ENCODE data around the gene RASD1.

RASD1 gene

GRCh38 chr17:17528696-17529652 lies 32.8 kb upstream of the RASD1 start:
- Histone ChIP-seq H3K27ac (no peak overlapping the region), H3K4me3 (no peak overlapping the region)

DNA sequence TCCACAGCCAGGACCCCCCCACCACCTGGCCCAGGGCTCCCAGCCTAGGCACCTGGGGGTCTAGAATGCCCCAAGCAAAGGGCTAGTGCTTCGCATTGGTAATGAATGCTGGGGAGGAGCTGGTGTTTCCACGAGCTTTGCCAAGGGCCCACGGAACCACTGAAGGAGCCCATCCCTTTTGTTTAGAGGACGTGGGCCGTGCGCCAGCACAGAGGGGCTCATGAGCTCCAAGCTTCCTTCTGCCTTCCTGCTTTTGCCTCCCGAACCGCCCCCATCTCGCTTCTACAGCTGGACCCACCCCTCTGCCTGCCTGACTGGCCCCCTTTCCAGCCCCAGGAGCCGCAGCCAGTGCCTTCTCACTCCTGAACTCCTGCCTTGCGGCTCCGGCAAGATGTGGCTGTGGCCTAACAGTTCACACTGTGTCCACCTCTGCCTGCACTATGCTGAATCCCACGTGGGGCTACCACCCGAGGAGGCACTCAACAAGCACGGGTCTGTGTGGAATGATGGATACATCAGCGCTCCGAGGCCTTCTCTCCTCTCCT lies 31.8 kb upstream of the RASD1 start:
- Histone ChIP-seq H3K4me3 (no peak overlapping the region), H3K27ac (no peak overlapping the region)

GRCh38 chr17:17527534-17527933 lies 31.3 kb upstream of the RASD1 start:
- no peak overlapping the region for H3K4me3 ChIP-seq
- no peak overlapping the region for H3K27ac ChIP-seq

DNA sequence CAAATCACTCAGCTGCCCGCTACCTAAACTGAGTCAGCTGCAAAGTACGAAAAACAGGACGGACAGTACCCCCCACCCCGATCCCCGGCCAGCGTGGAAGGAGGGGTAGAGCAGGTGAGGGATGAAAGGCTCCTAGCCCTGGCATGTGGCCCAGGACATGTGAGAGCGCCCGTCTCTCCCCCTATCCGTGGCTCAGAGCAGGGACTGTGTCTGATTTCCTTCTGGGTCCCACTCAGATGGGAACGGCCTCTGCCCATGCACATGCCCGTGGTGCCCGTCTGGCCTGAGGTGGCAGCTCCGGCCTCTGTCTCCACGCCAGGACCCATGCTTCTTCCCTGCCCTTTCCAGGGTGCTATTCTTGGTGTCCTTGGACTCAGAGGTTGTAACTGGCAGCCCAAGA lies 30.2 kb upstream of the RASD1 start:
- Histone ChIP-seq H3K27ac (no peak overlapping the region), H3K4me3 (no peak overlapping the region)

DNA sequence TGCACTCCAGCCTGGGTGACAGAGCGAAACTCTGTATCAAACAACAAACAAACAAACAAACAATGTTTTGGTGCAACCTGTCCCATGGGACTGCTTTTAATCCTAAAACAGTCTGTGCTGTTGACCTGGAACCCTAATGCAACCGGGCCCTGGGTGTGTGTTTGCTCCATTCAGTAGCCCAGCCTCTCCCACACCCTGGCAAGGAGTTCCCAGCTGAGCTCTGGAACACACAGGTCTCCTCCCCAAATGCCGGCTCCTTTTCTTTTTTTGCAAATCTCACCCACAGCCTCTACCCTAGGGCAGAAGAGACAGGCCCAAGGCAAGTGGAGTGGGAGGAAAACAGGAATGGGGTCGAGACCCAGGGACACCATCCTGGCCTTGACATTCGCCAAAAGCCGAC lies 29.8 kb upstream of the RASD1 start:
- Histone ChIP-seq H3K4me3 (no peak overlapping the region), H3K27ac (no peak overlapping the region)

DNA sequence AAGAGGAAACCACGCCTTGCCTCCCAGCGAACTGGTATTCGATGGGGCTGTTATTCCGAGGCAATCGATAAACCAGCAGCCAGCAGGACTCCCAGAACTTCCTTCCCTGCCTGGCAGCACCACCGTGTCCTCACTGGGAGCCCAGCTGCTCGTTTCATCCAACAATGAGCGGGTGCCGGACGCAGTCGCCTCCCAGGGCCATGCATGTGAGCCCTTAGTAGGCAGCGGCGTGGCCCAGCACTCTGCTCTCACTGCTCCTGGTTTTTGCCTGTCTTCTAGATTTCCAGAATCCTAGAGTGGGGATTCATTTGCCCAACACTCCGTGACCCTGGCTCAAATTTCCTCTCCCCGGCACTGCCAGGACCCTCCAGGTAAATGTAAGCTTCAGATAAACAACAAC lies 29.1 kb upstream of the RASD1 start:
- H3K4me3 ChIP-seq, result no peak overlapping the region

GRCh38 chr17:17523731-17524490 lies 27.7 kb upstream of the RASD1 start:
- Histone ChIP-seq H3K4me3 (no peak overlapping the region), H3K27ac (peak overlapping the region in 1 of 21 experiments; percentile 65)

More for the DNA sequence above, 29.1 kb upstream of the RASD1 start:
- H3K27ac ChIP-seq, result no peak overlapping the region

- H3K4me3 ChIP-seq, result no peak overlapping the region
- H3K27ac ChIP-seq, result peak overlapping the region in 1 of 21 experiments; percentile 65
Measured at GRCh38 chr17:17523001-17523730, 27.0 kb upstream of the RASD1 start.

- Histone ChIP-seq H3K27ac (no peak overlapping the region), H3K4me3 (no peak overlapping the region)
Measured at GRCh38 chr17:17520599-17521232, 24.5 kb upstream of the RASD1 start.

DNA sequence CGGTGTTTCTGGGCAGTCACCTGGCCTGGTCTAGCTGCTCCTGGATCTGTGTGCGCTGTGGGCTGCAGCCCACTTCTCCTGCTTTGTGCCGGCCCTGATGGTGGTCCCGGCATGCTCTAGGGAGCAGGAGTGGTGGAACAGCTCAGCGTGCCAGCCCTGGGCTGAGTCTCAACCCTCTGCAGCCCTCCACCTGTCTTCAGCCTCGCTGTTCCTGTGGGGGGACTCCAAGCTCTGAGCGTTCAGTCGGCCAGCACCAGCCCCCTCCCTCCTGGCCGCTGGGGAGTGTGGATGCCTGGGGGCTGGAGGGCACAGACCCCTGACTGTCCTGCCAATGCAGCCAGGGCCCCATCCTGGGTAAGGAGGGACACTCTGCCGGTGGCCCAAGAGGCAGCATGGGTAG lies 23.7 kb upstream of the RASD1 start:
- Histone ChIP-seq H3K4me3 (no peak overlapping the region), H3K27ac (no peak overlapping the region)

DNA sequence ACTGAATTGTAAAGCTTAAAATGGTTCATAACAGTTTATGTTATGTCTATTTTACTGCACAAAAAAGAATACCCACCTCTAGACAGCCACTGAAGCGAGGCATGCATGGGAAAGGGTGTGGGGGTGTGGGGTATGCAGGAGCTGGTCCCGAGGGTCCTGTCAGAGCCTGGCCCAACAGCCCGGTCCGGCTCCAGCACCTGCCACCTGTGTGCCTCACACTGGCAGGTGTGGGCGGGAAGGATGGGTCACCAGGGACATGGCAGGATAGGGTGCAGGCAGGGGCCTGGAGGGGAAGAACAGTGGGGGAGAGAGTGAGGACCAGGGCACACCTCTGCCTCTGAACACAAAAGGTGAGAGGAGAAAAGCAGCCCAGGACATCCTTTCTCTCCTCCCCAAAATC lies 22.8 kb upstream of the RASD1 start:
- Histone ChIP-seq H3K4me3 (no peak overlapping the region), H3K27ac (no peak overlapping the region)

- H3K4me3 ChIP-seq, result no peak overlapping the region
- no peak overlapping the region for H3K27ac ChIP-seq
Measured at GRCh38 chr17:17518014-17518413, 21.8 kb upstream of the RASD1 start.

GRCh38 chr17:17516941-17517720 lies 20.9 kb upstream of the RASD1 start:
- H3K4me3 ChIP-seq, result no peak overlapping the region
- H3K27ac ChIP-seq, result peak overlapping the region in 2 of 21 experiments; percentile 24 to 30

DNA sequence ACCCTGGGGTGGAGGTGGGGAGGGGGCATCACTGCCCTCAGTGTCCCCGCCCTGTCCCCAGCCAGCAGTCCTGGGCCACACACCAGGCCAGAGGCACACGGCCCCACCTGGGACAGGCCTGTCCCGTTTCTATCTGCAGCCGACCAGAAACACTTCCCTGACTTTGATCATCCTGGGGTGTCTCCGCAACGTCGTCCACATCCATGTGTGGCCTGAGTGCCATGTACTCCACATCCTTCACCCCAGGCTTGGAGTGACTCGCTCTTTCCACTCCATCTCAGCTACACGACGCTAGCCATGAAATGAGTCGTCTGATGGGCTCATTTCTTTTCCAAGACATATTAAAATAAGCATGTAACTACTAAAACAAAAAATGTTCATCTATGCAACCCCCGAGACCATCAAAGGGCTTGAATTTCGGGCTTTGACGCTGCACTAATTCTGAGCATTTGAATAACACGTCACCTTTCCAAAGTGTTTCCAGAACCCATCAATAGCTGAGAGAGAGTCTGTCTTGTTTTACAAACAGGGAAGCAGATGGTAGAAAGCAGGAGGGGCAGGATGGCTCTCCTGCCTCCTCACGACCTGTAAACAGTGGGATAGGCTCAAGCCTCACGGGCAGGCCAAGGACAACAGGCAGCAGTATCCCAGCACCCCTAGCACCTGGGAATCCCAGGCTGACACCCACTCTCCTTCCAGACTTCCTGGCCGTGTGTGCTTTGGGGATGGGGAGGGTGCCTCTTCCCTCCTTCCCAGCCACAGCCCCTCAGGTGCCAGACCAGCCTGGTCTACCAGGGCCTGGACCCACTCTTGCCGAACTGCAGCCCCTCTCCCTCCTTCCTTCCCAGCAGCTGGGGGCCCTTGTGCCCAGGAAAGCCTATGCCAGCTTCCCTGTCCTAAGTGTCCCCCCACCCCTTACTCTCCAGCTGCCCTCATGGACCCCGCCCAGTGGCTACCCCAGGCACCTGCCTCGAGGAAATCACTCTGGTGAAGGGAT lies 20.0 kb upstream of the RASD1 start:
- H3K4me3 ChIP-seq, result no peak overlapping the region
- H3K27ac ChIP-seq, result peak overlapping the region in 3 of 21 experiments; percentile 24 to 68 (median 30)

DNA sequence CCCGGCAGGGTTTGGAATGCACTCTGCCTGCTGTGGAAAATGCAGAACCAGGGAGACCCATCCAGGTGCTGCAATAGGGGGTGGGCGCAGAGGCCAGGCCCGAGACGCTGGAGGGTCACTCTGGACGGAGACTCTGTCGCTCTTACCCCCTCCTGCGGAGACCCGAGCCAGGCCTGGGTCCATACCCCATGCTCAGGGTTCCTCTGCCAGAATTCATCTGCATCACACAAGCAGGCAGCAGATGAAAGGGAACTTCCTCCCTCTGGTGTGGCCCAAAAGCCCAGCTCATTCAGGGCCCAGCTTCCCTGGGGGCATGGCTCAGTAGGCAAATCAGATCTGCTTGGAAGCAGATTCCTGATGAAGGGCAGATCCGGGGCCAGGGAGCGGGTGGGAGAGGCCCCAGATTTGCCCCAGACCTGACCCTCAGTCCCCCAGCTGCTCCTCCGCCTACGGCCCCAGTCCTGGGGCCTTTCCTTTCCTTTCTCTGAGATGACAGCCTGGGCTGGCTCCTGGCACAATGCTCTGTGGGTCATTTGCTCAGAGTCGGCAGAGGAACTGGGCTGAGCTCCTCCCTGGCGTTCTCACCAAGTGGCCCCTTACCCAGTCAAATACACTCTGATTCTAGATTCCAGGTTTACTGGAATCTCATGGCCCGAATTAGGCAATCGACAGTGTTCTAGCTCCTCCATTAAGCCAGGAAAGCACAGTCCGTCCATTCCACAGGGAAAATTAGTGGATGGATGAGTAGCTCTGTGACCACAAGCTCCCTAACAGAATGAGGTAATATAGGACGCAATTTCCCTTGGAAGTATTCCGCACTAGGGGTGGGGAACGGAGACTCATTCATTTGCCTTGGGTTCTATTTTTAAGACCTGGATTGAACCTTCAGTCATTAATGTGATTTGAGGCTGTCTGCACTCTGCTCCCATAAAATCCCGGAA lies 19.1 kb upstream of the RASD1 start:
- Histone ChIP-seq H3K27ac (peak overlapping the region in 2 of 21 experiments; percentile 40 to 68), H3K4me3 (no peak overlapping the region)

DNA sequence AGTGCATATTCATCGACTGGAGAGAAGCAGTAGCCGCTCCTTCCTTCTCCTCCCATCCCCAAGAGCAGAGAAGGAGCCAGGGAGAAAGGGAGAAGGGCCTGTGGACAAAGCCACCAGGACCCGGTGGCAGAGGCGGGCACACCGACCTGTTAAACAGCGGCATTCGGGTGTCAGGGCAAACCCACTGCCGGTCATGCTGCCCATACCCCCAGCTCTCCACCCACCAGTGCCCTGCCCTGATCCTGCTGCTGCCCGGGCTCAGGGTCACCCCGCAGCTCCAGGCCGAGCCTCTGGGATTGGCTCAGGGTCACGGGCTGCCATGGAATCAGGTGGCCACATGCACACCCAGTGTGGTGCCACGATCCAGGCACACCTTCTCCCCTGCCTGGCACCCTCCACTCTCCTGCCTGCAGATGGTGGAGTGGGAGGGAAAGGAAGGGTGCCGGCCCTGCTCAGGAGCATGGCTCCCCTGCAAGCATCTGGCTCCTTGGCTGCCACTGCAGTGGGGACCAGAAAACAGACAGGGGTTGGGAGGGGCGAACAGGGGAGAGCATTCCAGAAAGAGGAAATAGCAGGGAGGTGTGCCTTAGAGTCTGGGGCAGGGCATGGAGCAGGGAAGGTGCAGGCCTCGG lies 18.3 kb upstream of the RASD1 start:
- Histone ChIP-seq H3K4me3 (no peak overlapping the region), H3K27ac (peak overlapping the region in 1 of 21 experiments; percentile 58)

All from skin epidermis (tissue), 12 donors.